Fibroblast of lung (primary cell): ENCODE measurements around the gene BGN.

ENCODE experiments used
- CTCF ChIP-seq, 2 donors: IDR thresholded peaks in 1 of 2; conservative IDR thresholded peaks in 1 of 2; 1 replicate in 1 of 2; 2 replicates in 1 of 2; pipeline ENCODE4 v1.5.1; 2011 to 2012; ENCODE audit warnings: low read length in 2 of 2, control low read depth in 1 of 2, inconsistent platforms in 1 of 2, low read depth in 1 of 2, mild to moderate bottlenecking in 1 of 2
- EZH2 ChIP-seq: IDR thresholded peaks from 2 replicates; pipeline ENCODE4 v1.5.1; 2012; ENCODE audit warnings: low read length, control low read depth, mild to moderate bottlenecking; ENCODE audit errors: missing control alignments

GRCh38 chrX:153459986-153460385 is 34.8 kb upstream of the BGN start:
- TF ChIP-seq CTCF (conservative IDR thresholded peaks at IDR 0.05 in 1 of 2, IDR thresholded peaks at IDR 0.05 in 1 of 2; ENCODE audit: low read depth in 1 of 2, low read length in 2 of 2), result no peak
- TF ChIP-seq EZH2, result no peak
